ENCODE measurements around the gene CABP4. TPM values are rescaled to one million over a fixed set of nuclear protein-coding genes. Genes with fewer than 3 reads are reported as not detected.

The CABP4 gene
- polyA plus RNA-seq (ENCODE audit: low read depth in 6 of 6): 1 to 10 TPM in 5 of 6 donors, not detected in 1; 1.5 to 6.8 (median 2.1) TPM

- peak within 1 kb of the TSS in 3 of 6 donors; percentile 39 to 84 (median 76) for H3K27ac Mint-ChIP-seq
- no peaks in the 10 kb centered on the region for H3K9me3 Mint-ChIP-seq
- H3K36me3 Mint-ChIP-seq: peaks cover 0 to 2% of the 10 kb centered on the region in 2 donors
- H3K4me3 Mint-ChIP-seq: peak within 1 kb of the TSS in 1 of 8 donors; percentile 57
- no peaks in the 10 kb centered on the region for H3K27me3 Mint-ChIP-seq
- no peak for DNase-seq
- no peak for ATAC-seq (ENCODE audit: low read depth in 2 of 2)
- H3K4me1 Mint-ChIP-seq: peaks cover 32 to 59% (median 54%) of the 10 kb centered on the region in 3 donors
Measured at GRCh38 chr11:67455054-67455453, at the start of gene CABP4. TSS of gene CABP4 (plus strand) at chr11:67455354. CDS start at chr11:67455424, 70 bp downstream.

GRCh38 chr11:67405688-67406339 is 49.3 kb upstream of the CABP4 start:
- H3K27me3 Mint-ChIP-seq: no peaks in the 10 kb centered on the region
- no peak for DNase-seq
- no peaks in the 10 kb centered on the region for H3K9me3 Mint-ChIP-seq
- ATAC-seq (ENCODE audit: low read depth in 2 of 2): no peak
- peak overlapping the region; percentile 80 to 98 (median 95) for H3K4me3 Mint-ChIP-seq
- peaks cover 50 to 78% (median 77%) of the 10 kb centered on the region in 3 donors for H3K4me1 Mint-ChIP-seq
- H3K36me3 Mint-ChIP-seq: peaks cover 0 to 16% of the 10 kb centered on the region in 2 donors
- H3K27ac Mint-ChIP-seq: peak overlapping the region in 4 of 6 donors; percentile 56 to 95 (median 82)

GRCh38 chr11:67406420-67406968 is 48.7 kb upstream of the CABP4 start:
- peak overlapping the region; percentile 80 to 98 (median 92) for H3K4me3 Mint-ChIP-seq
- DNase-seq (no peak), ATAC-seq (ENCODE audit: low read depth in 2 of 2) (no peak)
- peaks cover 0 to 16% of the 10 kb centered on the region in 2 donors for H3K36me3 Mint-ChIP-seq
- H3K27ac Mint-ChIP-seq: peak overlapping the region in 4 of 6 donors; percentile 56 to 95 (median 82)
- H3K27me3 Mint-ChIP-seq: no peaks in the 10 kb centered on the region
- H3K9me3 Mint-ChIP-seq: no peaks in the 10 kb centered on the region
- peaks cover 56 to 82% (median 82%) of the 10 kb centered on the region in 3 donors for H3K4me1 Mint-ChIP-seq

- Mint-ChIP-seq H3K4me3 (peak overlapping the region; percentile 75 to 98 (median 86)), H3K9me3 (no peaks in the 10 kb centered on the region), H3K36me3 (peaks cover 0 to 16% of the 10 kb centered on the region in 2 donors), H3K27me3 (no peaks in the 10 kb centered on the region), H3K27ac (peak overlapping the region in 5 of 6 donors; percentile 69 to 95 (median 90)), H3K4me1 (peaks cover 61 to 88% (median 86%) of the 10 kb centered on the region in 3 donors)
- no peak for DNase-seq
- ATAC-seq (ENCODE audit: low read depth in 2 of 2): no peak
Measured at GRCh38 chr11:67406969-67407687, 48.0 kb upstream of the CABP4 start.

GRCh38 chr11:67407688-67408163 is 47.4 kb upstream of the CABP4 start:
- no peak for DNase-seq
- peaks cover 0 to 16% of the 10 kb centered on the region in 2 donors for H3K36me3 Mint-ChIP-seq
- H3K4me3 Mint-ChIP-seq: peak overlapping the region; percentile 75 to 98 (median 90)
- no peaks in the 10 kb centered on the region for H3K27me3 Mint-ChIP-seq
- H3K27ac Mint-ChIP-seq: peak overlapping the region in 5 of 6 donors; percentile 48 to 95 (median 88)
- no peaks in the 10 kb centered on the region for H3K9me3 Mint-ChIP-seq
- ATAC-seq (ENCODE audit: low read depth in 2 of 2): no peak
- H3K4me1 Mint-ChIP-seq: peaks cover 66 to 94% (median 86%) of the 10 kb centered on the region in 3 donors

GRCh38 chr11:67408437-67409200 is 46.5 kb upstream of the CABP4 start:
- Mint-ChIP-seq H3K4me3 (peak overlapping the region; percentile 75 to 98 (median 90)), H3K27ac (peak overlapping the region; percentile 54 to 96 (median 81)), H3K36me3 (peaks cover 0 to 13% of the 10 kb centered on the region in 2 donors), H3K9me3 (no peaks in the 10 kb centered on the region), H3K4me1 (peaks cover 73 to 95% (median 86%) of the 10 kb centered on the region in 3 donors), H3K27me3 (no peaks in the 10 kb centered on the region)
- DNase-seq (no peak), ATAC-seq (ENCODE audit: low read depth in 2 of 2) (peak in 1 of 2 donors; percentile 6)

GRCh38 chr11:67409261-67409666 is 45.9 kb upstream of the CABP4 start:
- Mint-ChIP-seq H3K27ac (peak overlapping the region in 4 of 6 donors; percentile 62 to 96 (median 84)), H3K9me3 (no peaks in the 10 kb centered on the region), H3K27me3 (no peaks in the 10 kb centered on the region), H3K4me1 (peaks cover 70 to 98% (median 91%) of the 10 kb centered on the region in 3 donors), H3K36me3 (peaks cover 0 to 8% of the 10 kb centered on the region in 2 donors), H3K4me3 (peak overlapping the region; percentile 80 to 98 (median 94))
- ATAC-seq (ENCODE audit: low read depth in 2 of 2) (peak; percentile 76 to 80), DNase-seq (peak; percentile 74)

- H3K36me3 Mint-ChIP-seq: peaks cover 0 to 8% of the 10 kb centered on the region in 2 donors
- ATAC-seq (ENCODE audit: low read depth in 2 of 2) (peak; percentile 38 to 48), DNase-seq (peak; percentile 57)
- peak overlapping the region; percentile 80 to 98 (median 94) for H3K4me3 Mint-ChIP-seq
- H3K27me3 Mint-ChIP-seq: no peaks in the 10 kb centered on the region
- peak overlapping the region in 5 of 6 donors; percentile 63 to 96 (median 92) for H3K27ac Mint-ChIP-seq
- H3K4me1 Mint-ChIP-seq: peaks cover 65 to 95% (median 91%) of the 10 kb centered on the region in 3 donors
- H3K9me3 Mint-ChIP-seq: no peaks in the 10 kb centered on the region
Measured at GRCh38 chr11:67409781-67410368, 45.3 kb upstream of the CABP4 start.

- Mint-ChIP-seq H3K27ac (peak overlapping the region in 5 of 6 donors; percentile 84 to 96 (median 92)), H3K4me3 (peak overlapping the region; percentile 80 to 98 (median 94)), H3K4me1 (peaks cover 69 to 95% (median 89%) of the 10 kb centered on the region in 3 donors), H3K9me3 (no peaks in the 10 kb centered on the region), H3K36me3 (peaks cover 0 to 8% of the 10 kb centered on the region in 2 donors), H3K27me3 (no peaks in the 10 kb centered on the region)
- ATAC-seq (ENCODE audit: low read depth in 2 of 2) (no peak), DNase-seq (no peak)
Measured at GRCh38 chr11:67410369-67410831, 44.8 kb upstream of the CABP4 start.

GRCh38 chr11:67410984-67411784 is 44.0 kb upstream of the CABP4 start:
- Mint-ChIP-seq H3K36me3 (peaks cover 0 to 6% of the 10 kb centered on the region in 2 donors), H3K27ac (peak overlapping the region in 5 of 6 donors; percentile 63 to 87 (median 78)), H3K9me3 (no peaks in the 10 kb centered on the region), H3K4me3 (peak overlapping the region; percentile 68 to 98 (median 84)), H3K27me3 (no peaks in the 10 kb centered on the region), H3K4me1 (peaks cover 71 to 92% (median 85%) of the 10 kb centered on the region in 3 donors)
- no peak for DNase-seq
- ATAC-seq (ENCODE audit: low read depth in 2 of 2): no peak

- H3K9me3 Mint-ChIP-seq: no peaks in the 10 kb centered on the region
- ATAC-seq (ENCODE audit: low read depth in 2 of 2) (peak; percentile 10 to 16), DNase-seq (no peak)
- peak overlapping the region; percentile 68 to 98 (median 81) for H3K4me3 Mint-ChIP-seq
- no peaks in the 10 kb centered on the region for H3K27me3 Mint-ChIP-seq
- H3K27ac Mint-ChIP-seq: no peak overlapping the region
- H3K36me3 Mint-ChIP-seq: peaks cover 0 to under 1% of the 10 kb centered on the region in 2 donors
- peaks cover 71 to 92% (median 87%) of the 10 kb centered on the region in 3 donors for H3K4me1 Mint-ChIP-seq
Measured at GRCh38 chr11:67411785-67412152, 43.4 kb upstream of the CABP4 start.

Data from naive B cell (primary cell).